Measurements from ENCODE around the gene EPHA8.

Gene EPHA8

DNA sequence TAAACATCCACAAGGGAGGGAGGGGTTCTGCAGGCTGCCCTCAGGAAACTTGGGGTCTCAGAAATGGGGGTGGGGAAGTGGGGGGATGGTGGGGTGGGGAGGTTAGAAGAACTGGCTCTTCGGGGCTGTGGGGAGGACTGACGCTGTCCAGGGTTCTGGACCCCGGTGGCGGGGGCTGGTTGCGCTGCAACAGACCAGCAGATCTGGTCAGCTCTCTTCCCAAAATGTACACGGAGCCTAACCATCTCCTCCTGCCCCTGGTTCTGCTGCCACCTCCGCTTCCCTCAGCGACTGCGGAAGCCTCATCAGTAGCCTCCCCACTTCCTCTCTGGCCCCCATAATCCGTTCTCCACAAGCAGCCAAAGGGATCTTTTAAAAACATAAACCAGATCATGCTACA, 43.9 kb downstream of the EPHA8 start:
- Histone ChIP-seq H3K79me2 (no peaks in the 10 kb centered on the region), H3K4me2 (ENCODE audit: low read length) (no peak overlapping the region), H2AFZ (no peak overlapping the region), H3K27ac (no peak overlapping the region), H3K9ac (no peak overlapping the region), H3K36me3 (ENCODE audit: control insufficient read depth, insufficient read depth, low read length) (no peaks in the 10 kb centered on the region), H3K27me3 (ENCODE audit: control insufficient read depth, insufficient read depth, low read length) (peaks cover 3% of the 10 kb centered on the region), H3K4me1 (peaks cover 2% of the 10 kb centered on the region), H3K4me3 (ENCODE audit: low read depth, low read length) (no peak overlapping the region), H3K9me3 (ENCODE audit: control insufficient read depth, low read length) (no peaks in the 10 kb centered on the region)
- TF ChIP-seq, protein P1, sequence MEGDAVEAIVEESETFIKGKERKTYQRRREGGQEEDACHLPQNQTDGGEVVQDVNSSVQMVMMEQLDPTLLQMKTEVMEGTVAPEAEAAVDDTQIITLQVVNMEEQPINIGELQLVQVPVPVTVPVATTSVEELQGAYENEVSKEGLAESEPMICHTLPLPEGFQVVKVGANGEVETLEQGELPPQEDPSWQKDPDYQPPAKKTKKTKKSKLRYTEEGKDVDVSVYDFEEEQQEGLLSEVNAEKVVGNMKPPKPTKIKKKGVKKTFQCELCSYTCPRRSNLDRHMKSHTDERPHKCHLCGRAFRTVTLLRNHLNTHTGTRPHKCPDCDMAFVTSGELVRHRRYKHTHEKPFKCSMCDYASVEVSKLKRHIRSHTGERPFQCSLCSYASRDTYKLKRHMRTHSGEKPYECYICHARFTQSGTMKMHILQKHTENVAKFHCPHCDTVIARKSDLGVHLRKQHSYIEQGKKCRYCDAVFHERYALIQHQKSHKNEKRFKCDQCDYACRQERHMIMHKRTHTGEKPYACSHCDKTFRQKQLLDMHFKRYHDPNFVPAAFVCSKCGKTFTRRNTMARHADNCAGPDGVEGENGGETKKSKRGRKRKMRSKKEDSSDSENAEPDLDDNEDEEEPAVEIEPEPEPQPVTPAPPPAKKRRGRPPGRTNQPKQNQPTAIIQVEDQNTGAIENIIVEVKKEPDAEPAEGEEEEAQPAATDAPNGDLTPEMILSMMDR (IDR thresholded peaks at IDR 0.05), result no peak

DNA sequence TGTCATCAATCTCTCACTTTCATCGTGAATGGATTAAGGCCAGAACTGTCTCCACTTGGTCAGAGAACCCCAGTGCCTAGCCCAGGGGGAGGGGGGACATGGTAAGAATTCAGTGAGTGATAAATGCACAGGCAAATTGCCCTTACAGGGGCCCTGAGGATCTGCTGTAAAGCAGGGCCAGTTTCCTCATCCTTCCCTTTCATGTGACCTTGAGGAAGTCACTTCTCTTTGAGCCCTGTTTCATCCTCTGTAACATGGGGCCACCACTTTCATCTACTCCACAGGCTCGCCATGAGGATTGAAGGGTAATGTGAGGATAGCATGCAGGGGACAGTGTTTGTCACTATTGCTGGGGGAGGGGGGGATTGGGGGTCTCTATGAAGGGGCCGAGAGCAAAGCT, 45.1 kb downstream of the EPHA8 start:
- TF ChIP-seq, protein P1 (IDR thresholded peaks at IDR 0.05), result no peak
- no peaks in the 10 kb centered on the region for H3K79me2 ChIP-seq
- H3K4me1 ChIP-seq, result peaks cover 2% of the 10 kb centered on the region

DNA sequence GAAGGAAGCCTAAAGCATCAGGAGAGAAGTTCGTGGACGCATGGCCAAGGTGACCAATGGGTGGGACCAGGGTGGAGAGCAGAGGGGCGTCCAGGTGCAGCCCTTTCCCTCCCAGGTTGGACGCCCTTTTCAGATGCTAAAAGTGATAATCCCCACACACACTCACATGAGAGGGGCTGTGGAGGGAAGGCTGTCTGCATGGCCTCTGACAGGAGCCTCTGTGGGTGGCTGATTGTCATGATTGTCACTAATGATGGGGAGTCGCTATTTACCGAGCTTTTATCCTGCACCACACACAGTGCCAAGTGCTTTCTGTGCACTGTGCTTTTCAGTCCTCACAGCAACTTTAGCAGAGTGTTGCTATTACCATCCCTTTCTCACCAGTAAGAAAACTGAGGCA, 46.0 kb downstream of the EPHA8 start:
- Histone ChIP-seq H3K27me3 (ENCODE audit: control insufficient read depth, insufficient read depth, low read length) (peaks cover 3% of the 10 kb centered on the region), H3K9ac (no peak overlapping the region), H3K4me1 (peaks cover 2% of the 10 kb centered on the region), H3K4me3 (ENCODE audit: low read depth, low read length) (no peak overlapping the region), H3K79me2 (no peaks in the 10 kb centered on the region), H3K9me3 (ENCODE audit: control insufficient read depth, low read length) (no peaks in the 10 kb centered on the region), H2AFZ (no peak overlapping the region), H3K27ac (no peak overlapping the region), H3K4me2 (ENCODE audit: low read length) (no peak overlapping the region), H3K36me3 (ENCODE audit: control insufficient read depth, insufficient read depth, low read length) (no peaks in the 10 kb centered on the region)
- TF ChIP-seq, protein P1 (IDR thresholded peaks at IDR 0.05), result no peak

More for the DNA sequence above, 45.1 kb downstream of the EPHA8 start:
- no peaks in the 10 kb centered on the region for H3K36me3 ChIP-seq (ENCODE audit: control insufficient read depth, insufficient read depth, low read length)
- no peak overlapping the region for H3K9ac ChIP-seq
- H2AFZ ChIP-seq, result no peak overlapping the region
- H3K27ac ChIP-seq, result no peak overlapping the region
- H3K9me3 ChIP-seq (ENCODE audit: control insufficient read depth, low read length), result no peaks in the 10 kb centered on the region
- H3K4me2 ChIP-seq (ENCODE audit: low read length), result no peak overlapping the region
- peaks cover 3% of the 10 kb centered on the region for H3K27me3 ChIP-seq (ENCODE audit: control insufficient read depth, insufficient read depth, low read length)
- no peak overlapping the region for H3K4me3 ChIP-seq (ENCODE audit: low read depth, low read length)

DNA sequence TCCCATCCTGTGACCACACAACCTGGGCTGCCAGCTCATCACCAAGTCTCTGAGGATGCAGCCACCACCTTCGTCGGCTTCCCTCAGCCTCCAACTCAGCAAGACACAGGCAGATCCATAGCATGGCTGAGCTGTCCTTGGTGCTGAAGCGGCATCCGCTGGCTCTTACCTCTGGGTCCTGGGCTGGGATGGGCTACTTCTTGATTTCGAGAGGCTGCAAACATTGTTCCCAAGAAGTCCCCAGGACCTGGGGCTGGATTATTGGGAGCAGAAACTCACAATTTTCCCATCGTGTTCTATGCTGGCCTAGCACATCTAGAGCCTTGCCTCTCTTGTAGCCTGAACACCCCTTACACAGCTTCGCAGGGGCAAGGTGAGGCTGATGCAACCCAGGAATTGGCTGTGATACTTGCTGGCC, 48.2 kb downstream of the EPHA8 start:
- H3K9ac ChIP-seq, result no peak overlapping the region
- no peak overlapping the region for H3K4me3 ChIP-seq (ENCODE audit: low read depth, low read length)
- H3K4me2 ChIP-seq (ENCODE audit: low read length), result no peak overlapping the region
- H3K27me3 ChIP-seq (ENCODE audit: control insufficient read depth, insufficient read depth, low read length), result peaks cover 3% of the 10 kb centered on the region
- no peaks in the 10 kb centered on the region for H3K36me3 ChIP-seq (ENCODE audit: control insufficient read depth, insufficient read depth, low read length)
- H3K9me3 ChIP-seq (ENCODE audit: control insufficient read depth, low read length), result no peaks in the 10 kb centered on the region
- H3K79me2 ChIP-seq, result no peaks in the 10 kb centered on the region
- no peak overlapping the region for H3K27ac ChIP-seq
- TF ChIP-seq, protein P1 (IDR thresholded peaks at IDR 0.05), result no peak
- H2AFZ ChIP-seq, result no peak overlapping the region
- H3K4me1 ChIP-seq, result no peaks in the 10 kb centered on the region

Data from parathyroid adenoma (tissue), 2 donors.